GM18505 (cell line): Measurements from ENCODE around the gene SORT1.

Experiments
- ATAC-seq: cut with Tn5 transposase; IDR thresholded peaks from one replicate; pipeline ENCODE4 v1.9.1; 2021; ENCODE audit not compliant: unreplicated experiment
- POLR2A ChIP-seq: IDR thresholded peaks from 4 replicates; pipeline ENCODE4 v1.6.1; 2011; ENCODE audit warnings: borderline replicate concordance; ENCODE audit not compliant: insufficient read depth, insufficient read length; ENCODE audit errors: extremely low read depth

SORT1 gene

GRCh38 chr1:109283748-109284600, 113.7 kb downstream of the SORT1 start:
- peak; percentile 20 for ATAC-seq

GRCh38 chr1:109282952-109283747, 114.6 kb downstream of the SORT1 start, which contains the start of gene PSRC1:
Gene PSRC1, minus strand, starts transcription at chr1:109283145.
- peak; percentile 96 for ATAC-seq

More at GRCh38 chr1:109283748-109284600, 113.7 kb downstream of the SORT1 start:
- no peak for TF ChIP-seq POLR2A

GRCh38 chr1:109282497-109282951, 115.2 kb downstream of the SORT1 start:
- no peak for TF ChIP-seq POLR2A
- ATAC-seq: no peak

More at GRCh38 chr1:109282952-109283747, 114.6 kb downstream of the SORT1 start, which contains the start of gene PSRC1:
- TF ChIP-seq POLR2A: peak; percentile 74

- ATAC-seq: no peak
- no peak for TF ChIP-seq POLR2A
Measured at GRCh38 chr1:109281680-109282496, 115.8 kb downstream of the SORT1 start.

GRCh38 chr1:109280862-109281261, 116.9 kb downstream of the SORT1 start:
- TF ChIP-seq POLR2A: no peak
- ATAC-seq: no peak

- TF ChIP-seq POLR2A: no peak
- no peak for ATAC-seq
Measured at GRCh38 chr1:109279615-109280278, 118.0 kb downstream of the SORT1 start.

GRCh38 chr1:109277434-109278204, 120.1 kb downstream of the SORT1 start:
- TF ChIP-seq POLR2A: no peak
- no peak for ATAC-seq

- ATAC-seq: no peak
- no peak for TF ChIP-seq POLR2A
Measured at GRCh38 chr1:109275706-109276345, 121.9 kb downstream of the SORT1 start.

GRCh38 chr1:109274533-109275476, 122.9 kb downstream of the SORT1 start:
- TF ChIP-seq POLR2A: no peak
- no peak for ATAC-seq

- TF ChIP-seq POLR2A: no peak
- no peak for ATAC-seq
Measured at GRCh38 chr1:109273570-109274288, 124.0 kb downstream of the SORT1 start.
